Measurements from ENCODE around the gene COPS9.

COPS9 gene

GRCh38 chr2:240162032-240162431 lies 25.9 kb upstream of the COPS9 start:
- TF ChIP-seq, protein P1, sequence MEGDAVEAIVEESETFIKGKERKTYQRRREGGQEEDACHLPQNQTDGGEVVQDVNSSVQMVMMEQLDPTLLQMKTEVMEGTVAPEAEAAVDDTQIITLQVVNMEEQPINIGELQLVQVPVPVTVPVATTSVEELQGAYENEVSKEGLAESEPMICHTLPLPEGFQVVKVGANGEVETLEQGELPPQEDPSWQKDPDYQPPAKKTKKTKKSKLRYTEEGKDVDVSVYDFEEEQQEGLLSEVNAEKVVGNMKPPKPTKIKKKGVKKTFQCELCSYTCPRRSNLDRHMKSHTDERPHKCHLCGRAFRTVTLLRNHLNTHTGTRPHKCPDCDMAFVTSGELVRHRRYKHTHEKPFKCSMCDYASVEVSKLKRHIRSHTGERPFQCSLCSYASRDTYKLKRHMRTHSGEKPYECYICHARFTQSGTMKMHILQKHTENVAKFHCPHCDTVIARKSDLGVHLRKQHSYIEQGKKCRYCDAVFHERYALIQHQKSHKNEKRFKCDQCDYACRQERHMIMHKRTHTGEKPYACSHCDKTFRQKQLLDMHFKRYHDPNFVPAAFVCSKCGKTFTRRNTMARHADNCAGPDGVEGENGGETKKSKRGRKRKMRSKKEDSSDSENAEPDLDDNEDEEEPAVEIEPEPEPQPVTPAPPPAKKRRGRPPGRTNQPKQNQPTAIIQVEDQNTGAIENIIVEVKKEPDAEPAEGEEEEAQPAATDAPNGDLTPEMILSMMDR (IDR thresholded peaks at IDR 0.05; ENCODE audit: borderline replicate concordance, insufficient read depth, low read depth, low read length), result no peak
- H3K4me3 ChIP-seq (ENCODE audit: low read depth, low read length), result no peak overlapping the region

DNA sequence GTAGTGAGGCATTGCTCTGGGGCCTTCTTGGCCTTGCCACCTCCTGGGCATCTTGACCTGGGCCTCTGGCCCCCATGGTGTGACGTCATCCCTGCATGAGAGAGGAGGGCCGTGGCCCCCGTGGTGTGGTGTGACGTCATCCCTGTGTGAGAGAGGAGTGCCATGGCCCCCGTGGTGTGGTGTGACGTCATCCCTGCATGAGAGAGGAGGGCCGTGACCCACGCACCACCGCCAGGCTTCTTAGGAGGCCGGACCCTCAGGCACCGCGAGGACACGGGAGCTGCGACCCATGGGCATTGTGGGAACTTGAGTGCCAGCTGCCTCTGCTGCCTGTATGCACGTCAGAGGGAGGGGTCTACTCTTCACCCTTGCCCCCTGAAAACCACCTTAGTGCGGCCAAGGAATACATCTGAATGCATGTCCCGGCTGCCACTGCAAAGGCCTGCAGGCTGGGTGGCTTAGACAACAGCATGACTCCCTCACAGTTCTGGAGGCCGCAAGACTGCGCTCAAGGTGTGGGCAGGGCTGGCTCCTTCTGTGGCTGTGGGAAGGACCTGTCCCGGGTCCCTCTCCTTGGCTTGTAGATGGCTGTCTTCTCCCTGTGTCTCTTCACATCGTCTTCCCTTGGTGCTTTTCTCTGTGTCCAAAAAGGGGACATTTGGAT lies 25.1 kb upstream of the COPS9 start:
- TF ChIP-seq, protein P1 (IDR thresholded peaks at IDR 0.05; ENCODE audit: borderline replicate concordance, insufficient read depth, low read depth, low read length), result no peak
- H3K4me3 ChIP-seq (ENCODE audit: low read depth, low read length), result no peak overlapping the region

GRCh38 chr2:240160291-240161086 lies 24.4 kb upstream of the COPS9 start:
- TF ChIP-seq, protein P1 (IDR thresholded peaks at IDR 0.05; ENCODE audit: borderline replicate concordance, insufficient read depth, low read depth, low read length), result no peak
- H3K4me3 ChIP-seq (ENCODE audit: low read depth, low read length), result no peak overlapping the region

DNA sequence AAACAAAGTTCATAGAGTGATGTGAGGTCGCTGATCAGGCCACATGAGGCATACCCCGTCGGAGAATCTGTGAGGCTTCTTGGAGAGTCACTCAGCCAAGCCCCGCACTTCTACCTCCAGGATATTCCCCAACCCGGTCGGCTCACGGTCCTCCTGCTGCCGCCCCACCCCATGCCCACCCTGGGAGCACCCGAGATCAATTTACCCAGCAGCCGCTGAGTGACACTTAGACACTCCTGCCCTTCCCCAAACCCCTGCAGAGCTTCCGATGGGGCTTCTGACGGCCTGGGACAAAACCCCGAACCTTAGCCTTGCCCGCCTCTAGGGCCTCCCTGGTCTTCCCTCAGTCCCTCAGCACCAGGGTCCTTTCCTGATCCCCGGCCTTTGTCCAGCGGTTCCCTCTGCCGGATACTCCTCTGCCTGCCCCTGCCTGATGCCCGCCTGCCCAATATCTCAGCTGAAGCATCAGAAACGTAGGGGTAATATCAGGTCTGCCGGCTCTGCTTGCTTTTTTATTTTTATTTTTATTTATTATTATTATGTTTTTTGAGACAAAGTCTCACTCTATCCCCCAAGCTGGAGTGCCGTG lies 23.2 kb upstream of the COPS9 start:
- TF ChIP-seq, protein P1 (IDR thresholded peaks at IDR 0.05; ENCODE audit: borderline replicate concordance, insufficient read depth, low read depth, low read length), result no peak
- H3K4me3 ChIP-seq (ENCODE audit: low read depth, low read length), result no peak overlapping the region

DNA sequence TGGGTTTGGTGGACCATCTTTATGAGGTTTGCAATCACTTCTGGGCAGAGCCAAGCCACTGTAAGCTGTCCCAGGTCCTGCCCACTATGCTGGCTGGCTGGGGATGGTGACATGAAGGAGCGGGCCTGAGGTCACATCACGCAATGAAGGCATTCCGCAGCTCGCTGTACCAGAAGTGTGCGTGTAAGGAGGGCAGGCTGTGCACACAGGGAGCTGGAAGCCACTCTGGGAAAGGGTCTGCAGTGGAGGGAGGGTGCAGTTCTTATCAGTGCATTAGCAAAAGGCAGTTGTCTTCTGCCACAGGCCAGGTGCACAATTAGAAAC lies 21.0 kb upstream of the COPS9 start:
- TF ChIP-seq, protein P1 (IDR thresholded peaks at IDR 0.05; ENCODE audit: borderline replicate concordance, insufficient read depth, low read depth, low read length), result no peak
- no peak overlapping the region for H3K4me3 ChIP-seq (ENCODE audit: low read depth, low read length)

GRCh38 chr2:240156435-240157146 lies 20.5 kb upstream of the COPS9 start:
- TF ChIP-seq, protein P1 (IDR thresholded peaks at IDR 0.05; ENCODE audit: borderline replicate concordance, insufficient read depth, low read depth, low read length), result no peak
- H3K4me3 ChIP-seq (ENCODE audit: low read depth, low read length), result no peak overlapping the region
